ENCODE measurements around the gene NUBP2.

DNA sequence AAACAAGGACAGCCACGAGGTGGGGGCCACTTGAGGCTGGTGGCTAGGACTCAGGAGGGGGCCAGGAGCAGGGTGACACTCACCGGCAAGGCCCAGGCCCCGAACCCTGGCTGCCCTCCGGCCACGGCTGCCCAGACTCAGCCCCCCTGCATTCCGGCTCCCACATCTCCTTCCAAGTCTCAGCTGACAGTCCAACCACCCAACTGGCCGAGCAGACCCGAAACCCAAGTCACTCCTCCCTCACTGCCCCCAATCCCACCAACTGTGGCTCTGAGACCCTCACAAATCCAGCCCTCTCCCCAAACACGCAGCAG is 34.5 kb downstream of the NUBP2 start:
- TF ChIP-seq, protein P1, sequence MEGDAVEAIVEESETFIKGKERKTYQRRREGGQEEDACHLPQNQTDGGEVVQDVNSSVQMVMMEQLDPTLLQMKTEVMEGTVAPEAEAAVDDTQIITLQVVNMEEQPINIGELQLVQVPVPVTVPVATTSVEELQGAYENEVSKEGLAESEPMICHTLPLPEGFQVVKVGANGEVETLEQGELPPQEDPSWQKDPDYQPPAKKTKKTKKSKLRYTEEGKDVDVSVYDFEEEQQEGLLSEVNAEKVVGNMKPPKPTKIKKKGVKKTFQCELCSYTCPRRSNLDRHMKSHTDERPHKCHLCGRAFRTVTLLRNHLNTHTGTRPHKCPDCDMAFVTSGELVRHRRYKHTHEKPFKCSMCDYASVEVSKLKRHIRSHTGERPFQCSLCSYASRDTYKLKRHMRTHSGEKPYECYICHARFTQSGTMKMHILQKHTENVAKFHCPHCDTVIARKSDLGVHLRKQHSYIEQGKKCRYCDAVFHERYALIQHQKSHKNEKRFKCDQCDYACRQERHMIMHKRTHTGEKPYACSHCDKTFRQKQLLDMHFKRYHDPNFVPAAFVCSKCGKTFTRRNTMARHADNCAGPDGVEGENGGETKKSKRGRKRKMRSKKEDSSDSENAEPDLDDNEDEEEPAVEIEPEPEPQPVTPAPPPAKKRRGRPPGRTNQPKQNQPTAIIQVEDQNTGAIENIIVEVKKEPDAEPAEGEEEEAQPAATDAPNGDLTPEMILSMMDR (conservative IDR thresholded peaks at IDR 0.05): no peak
- no peak for TF ChIP-seq ZFX (IDR thresholded peaks at IDR 0.05)
